Daoy (cell line): ENCODE measurements around the gene EPN1. TPM values are rescaled to one million over a fixed set of nuclear protein-coding genes. Genes with fewer than 3 reads are reported as not detected.
"Not testable (repeated sequence)": the region's sequence is repeated elsewhere in the genome, so short reads cannot be mapped to it uniquely, and the experiment has no call there.

Experiments used
- DNase-seq: peaks from one replicate; pipeline ENCODE4 v3.0.0-alpha.2; 2015; ENCODE audit warnings: low read depth
- total RNA-seq: library from RNA; depleted of rRNA; stranded (reverse); fragments of >200 nt; shearing (Covaris generic); gene quantifications from 2 replicates; pipeline ENCODE4 v1.2.3, GENCODE V29; 2014

Gene EPN1
- total RNA-seq, 1 experiment from 2014 or later, result 26.6 TPM

GRCh38 chr19:55693336-55693974, 18.4 kb downstream of the EPN1 start:
- no peak for DNase-seq

- no peak for DNase-seq
Observed at GRCh38 chr19:55694241-55694655, 19.2 kb downstream of the EPN1 start.

- no peak for DNase-seq
Observed at GRCh38 chr19:55694656-55695491, 19.8 kb downstream of the EPN1 start.

DNA sequence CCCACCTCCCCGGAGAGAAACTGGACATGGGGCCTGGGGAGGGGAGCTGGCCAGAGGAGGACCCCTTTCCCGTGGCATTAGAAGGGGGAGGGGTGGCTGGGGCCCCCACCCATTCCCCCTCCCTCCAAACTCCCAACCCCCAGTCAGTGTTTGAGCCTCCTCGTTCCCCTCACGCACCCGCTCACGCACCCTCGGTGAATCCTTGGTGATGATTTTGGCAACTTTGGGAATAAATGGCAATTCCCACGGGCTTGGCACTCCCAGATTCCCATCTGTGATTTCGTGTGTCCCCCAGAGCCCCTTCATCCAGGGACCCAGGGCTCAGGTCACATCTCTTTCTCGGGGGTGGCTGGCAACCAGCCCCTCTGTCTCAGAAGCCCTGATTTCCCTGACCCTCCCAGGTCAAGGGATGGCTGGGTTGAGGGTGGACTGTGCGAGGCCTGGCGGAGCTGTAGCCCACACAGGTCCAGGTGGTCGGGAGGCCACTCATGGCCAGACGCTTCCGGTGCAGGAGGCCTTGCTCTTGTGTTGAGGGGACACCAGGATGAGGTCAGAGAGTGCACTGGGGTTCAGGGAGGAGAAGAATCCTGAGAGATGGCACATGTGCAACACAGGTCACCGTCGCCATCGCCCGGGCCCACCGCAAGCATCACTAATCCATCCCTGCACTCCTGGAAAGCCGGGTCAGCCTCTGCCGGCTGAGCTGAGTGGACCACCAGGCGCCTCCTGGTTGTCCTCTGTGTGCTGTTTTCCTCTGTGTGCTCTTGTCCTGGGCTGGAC, 20.7 kb downstream of the EPN1 start:
- no peak for DNase-seq

GRCh38 chr19:55696301-55697068, 21.5 kb downstream of the EPN1 start:
- no peak for DNase-seq

DNA sequence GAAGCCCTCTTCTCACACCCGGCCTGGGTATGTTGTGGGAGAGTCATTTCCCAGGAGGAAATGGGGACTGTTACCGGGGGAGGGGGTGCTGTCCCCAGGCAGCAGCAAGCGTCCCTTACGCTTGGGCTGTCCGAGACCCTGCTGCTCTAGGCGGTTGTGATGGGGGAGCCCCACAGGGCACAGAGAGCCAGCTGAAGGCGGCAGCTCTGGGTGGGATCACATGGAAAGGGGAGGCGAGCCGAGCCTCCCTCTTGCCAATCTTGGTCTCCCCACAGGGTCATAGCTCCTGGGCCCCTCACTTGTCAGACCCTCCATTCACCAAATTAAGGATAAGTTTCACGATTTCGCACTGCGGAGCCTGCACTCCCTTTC, 22.0 kb downstream of the EPN1 start:
- DNase-seq, result no peak

DNA sequence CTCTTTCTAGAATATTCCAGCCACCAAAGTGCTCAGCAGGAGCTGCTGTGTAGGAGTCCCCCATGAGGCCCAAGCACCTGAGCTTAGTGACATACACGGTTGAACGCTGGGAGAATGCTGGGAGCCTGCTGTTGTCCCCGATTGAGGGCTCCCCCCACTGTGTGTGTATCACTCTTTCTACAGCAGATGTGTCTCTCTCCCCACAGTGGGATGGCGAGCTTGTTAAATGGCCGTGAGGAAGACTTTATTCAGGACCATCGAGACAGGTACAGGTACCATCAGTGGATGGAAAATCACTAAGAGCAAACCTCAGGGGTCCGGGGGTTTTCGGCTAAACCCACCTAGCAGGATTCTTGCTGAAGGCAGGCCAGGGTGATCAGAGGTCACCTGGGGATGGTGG, 22.7 kb downstream of the EPN1 start:
- no peak for DNase-seq

DNA sequence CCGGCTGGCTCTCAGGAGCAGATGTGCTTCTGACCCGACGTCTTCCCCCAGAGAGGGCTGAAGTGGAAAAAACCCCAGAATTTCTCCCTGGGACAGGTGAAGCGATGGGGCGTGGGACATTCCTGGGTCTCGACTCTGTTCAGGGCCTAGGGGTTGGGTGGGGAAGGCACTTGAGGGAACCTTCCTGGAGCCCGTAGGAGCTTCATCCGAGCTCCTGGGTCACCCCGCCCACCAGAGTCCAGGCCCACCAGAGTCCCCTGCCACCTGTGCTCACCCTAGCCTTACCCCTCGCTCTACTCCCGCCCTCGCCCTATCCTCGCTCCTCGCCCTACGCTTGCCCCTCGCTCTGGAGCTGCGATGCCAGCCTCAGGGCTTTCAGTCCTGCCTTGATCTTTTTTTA, 23.2 kb downstream of the EPN1 start:
- DNase-seq, result no peak

DNA sequence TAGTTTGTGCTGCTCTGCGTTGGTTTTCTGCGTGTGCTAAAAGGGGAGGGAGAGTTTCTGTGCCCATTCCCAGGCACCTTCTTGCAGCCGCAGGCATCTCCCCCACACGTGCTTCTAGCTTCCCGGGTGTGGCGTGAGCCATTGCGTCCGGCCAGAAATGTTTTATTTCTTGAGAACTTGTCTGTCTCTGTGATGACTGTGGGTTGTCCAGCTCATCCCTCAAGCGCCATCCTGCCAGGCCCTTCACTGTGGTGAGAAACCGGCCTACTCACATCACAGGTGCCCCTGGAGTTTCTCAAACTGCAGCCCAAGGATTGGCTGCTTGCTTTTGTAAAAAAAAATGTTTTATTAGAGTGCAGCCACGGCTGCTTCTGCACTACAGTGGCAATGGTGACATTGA, 24.2 kb downstream of the EPN1 start:
- DNase-seq, result no peak

DNA sequence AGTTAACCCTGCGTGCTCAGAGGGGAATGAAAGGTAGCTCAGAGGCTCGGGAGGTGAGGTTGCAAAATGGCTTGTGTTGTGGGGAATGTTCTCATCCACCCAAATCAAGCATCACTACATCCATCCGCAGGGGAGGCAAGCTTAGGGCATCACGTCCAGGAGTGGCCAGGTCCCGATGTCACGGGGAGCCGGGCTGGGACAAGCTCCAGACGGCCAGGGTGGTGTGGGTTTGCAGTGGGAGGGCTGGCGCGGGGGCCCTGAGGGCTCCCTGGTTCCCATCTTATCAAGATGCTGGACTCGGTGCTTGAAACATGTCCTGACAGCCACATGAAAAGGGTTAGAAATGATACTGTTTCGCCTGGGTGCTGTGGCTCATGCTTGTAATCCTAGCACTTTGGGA, 25.8 kb downstream of the EPN1 start:
- no peak for DNase-seq

DNA sequence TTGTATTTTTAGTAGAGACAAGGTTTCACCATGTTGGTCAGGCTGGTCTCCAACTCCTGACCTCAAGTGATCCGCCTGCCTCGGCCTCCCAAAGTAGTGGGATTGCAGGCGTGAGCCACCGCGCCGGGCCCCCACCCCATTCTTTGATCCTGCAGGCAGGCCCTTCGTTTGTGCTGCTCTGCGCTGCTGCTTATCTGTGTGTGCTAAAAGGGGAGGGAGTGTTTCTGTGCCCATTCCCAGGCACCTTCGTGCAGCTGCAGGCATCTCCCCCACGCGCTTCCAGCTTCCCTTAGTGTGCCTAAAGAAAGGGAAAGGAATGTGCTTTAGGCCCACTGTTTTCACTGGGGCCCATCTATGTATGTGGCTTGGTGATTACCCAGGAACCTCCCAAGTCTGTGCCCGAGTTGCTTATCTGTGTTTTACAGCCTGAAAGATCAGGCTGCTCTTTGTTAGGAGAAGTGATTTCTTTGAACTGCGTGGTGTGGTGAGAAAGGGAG, 27.2 kb downstream of the EPN1 start:
- no peak for DNase-seq

DNA sequence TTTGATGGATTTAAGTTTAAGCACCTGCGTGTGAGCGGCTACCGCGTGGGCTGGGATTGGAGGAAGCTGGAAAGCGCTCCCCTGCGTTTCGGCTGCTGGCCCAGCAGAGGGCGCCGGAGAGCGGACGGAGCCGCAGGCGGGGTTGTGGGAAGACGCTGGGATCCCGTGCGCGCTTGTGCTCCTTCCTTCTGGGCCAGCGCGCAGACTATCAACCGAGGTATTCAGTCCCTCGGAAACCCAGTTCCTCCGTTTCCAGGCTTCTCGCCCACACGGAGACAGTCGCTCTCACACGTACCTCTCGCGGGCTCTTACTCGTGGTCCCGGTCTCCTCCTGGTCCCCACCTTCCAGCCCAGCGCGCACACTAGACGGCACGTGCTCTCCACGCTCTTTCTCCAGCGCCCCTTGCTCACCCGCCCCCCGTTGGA, 28.8 kb downstream of the EPN1 start:
- DNase-seq, result no peak

DNA sequence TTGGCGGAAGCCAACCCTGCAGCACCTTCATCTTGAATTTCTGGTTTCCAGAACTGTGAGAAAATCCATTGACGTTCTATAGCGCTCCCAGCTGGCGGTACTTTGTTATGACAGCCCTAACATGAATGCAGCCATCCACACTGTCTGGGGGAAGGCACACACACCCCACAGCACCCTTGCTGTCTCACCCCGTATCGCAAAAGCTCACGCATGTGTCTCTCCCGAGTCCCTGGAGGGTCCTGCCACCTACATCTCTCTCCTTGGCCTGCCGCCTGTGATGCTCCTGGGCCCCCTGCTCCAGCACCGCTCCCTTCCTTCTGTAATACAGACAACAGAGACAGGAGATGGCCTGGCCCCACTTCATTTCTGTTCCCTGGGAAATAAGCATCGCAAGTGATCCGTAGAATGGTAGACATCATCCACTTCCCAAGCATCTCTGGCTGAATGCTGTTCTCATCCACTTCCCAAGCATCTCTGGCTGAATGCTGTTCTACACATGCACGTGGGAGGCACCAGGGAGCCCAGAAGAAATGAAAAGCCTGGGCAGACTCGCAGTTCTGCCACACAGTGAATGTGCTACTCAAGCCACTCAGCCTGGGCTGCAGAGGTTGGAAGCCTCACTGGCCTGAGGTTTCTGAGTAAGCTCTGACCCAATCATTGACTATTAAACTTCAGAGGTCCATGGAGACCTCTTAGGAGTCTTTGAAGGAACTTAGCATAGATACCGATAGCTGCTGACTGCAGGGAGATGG, 29.6 kb downstream of the EPN1 start:
- no peak for DNase-seq

- no peak for DNase-seq
Observed at GRCh38 chr19:55705972-55706371, 30.9 kb downstream of the EPN1 start.

DNA sequence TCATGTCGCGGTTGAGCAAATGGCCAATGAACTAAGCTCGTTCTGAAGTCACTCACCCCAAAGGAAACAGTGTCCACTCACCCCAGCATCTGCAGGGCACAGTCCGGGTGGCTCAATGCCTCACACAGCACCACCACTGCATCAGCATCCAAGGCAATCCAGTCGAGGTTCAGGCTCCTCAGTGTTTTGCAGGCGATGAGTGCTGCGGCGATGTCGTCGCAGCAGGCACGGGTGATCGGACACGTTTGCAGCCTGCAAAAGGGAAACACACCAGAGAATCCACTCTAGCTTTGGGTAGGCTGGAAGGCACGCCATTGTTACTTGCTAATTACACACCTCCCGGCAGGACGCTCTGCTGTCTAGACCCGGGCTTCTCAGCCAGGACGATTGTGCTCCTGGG, 36.7 kb downstream of the EPN1 start:
- no peak for DNase-seq

- no peak for DNase-seq
Observed at GRCh38 chr19:55712804-55713631, 38.0 kb downstream of the EPN1 start.

DNA sequence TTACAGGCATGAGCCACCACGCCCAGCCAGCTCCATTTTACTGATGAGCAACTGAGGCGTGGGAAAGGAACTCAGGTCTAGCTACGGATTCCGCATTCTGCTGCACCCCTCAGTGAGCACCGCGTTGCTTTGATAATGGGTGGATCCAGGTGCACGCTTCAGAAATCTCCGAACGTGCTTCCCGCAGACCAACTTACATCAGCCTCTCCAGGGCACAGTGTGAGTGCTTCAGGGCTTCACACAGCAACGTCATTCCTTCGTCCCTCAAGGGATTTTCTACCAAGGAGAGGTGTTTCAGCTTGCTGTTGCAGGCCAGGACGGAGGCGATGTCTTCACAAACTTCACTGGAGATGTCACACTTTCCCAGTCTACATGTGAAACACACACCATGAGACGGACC, 41.5 kb downstream of the EPN1 start:
- DNase-seq, result no peak

DNA sequence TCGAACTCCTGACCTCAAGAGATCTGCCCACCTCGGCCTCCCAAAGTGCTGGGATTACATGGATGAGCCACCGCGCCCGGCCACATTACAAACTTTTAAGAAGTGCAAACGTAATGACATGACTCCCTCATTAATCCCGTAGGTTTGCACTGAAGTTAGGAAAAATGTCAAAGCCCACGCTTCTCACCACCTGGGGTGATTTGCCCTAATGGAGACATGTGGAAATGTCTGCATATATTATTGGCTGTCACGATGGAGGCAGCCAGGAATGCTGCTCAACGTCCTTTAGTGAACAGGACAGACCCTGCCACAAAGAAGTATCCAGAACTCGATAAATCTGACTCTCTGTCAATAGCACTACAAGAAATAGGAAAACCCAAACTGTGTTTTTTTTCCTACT, 42.2 kb downstream of the EPN1 start:
- no peak for DNase-seq

- DNase-seq, result not testable (repeated sequence)
Observed at GRCh38 chr19:55717879-55718711, 43.1 kb downstream of the EPN1 start.
